K562 (cell line): Measurements from ENCODE around the gene FCAR. TPM values are rescaled to one million over a fixed set of nuclear protein-coding genes. Genes with fewer than 3 reads are reported as not detected.
"Not testable (repeated sequence)": the region's sequence is repeated elsewhere in the genome, so short reads cannot be mapped to it uniquely, and the experiment has no call there.

ENCODE experiments used
- ATAC-seq: fragments of 200-7000 bp; cut with Tn5 transposase; 3 replicates; pipeline ENCODE4 v1.9.1; 2020; ENCODE audit warnings: moderate library complexity
- BruUV-seq: library from RNA; stranded (reverse); fragments of 400-500 nt; replicated peaks from 2 replicates; lab custom pipeline; 2021; lab: Mats Ljungman, UMichigan
- CTCF ChIA-PET: fragments of 300-600 bp; formaldehyde crosslinking; extraction: SDS; loops from one replicate; lab custom pipeline; 2021; ENCODE audit warnings: low intra/inter-chr PET ratio; lab: Yijun Ruan, JAX
- POLR2A ChIA-PET: fragments of 300-600, 350-650 bp; sonication (Branson Sonifier 250); formaldehyde crosslinking; extraction: SDS; loops from one replicate; lab custom pipeline; 2021; ENCODE audit warnings: antibody characterized with exemption, inconsistent platforms; lab: Yijun Ruan, JAX
- DNase-seq, 4 experiments: peaks; one replicate each; pipeline versions ENCODE4 v3.0.0 to v3.0.0-alpha.2; 2011 to 2018; ENCODE audit warnings: low spot score in 3 of 4, mixed read lengths in 3 of 4; ENCODE audit errors: extremely low read depth in 1 of 4
- FAIRE-seq: peaks from 2 replicates; lab custom pipeline; 2011; peaks lifted over from hg19 to GRCh38; lab: Jason Lieb, UNC
- H2AFZ ChIP-seq: 2 replicates; pipeline ENCODE4 v1.6.0; 2011; ENCODE audit warnings: low read depth, low read length, control low read depth, inconsistent platforms
- H3K27ac ChIP-seq: fragments of 200-600 bp; 3 replicates; pipeline ENCODE4 v1.8.0; 2011; ENCODE audit warnings: low read depth, mild to moderate bottlenecking, control low read depth, inconsistent platforms, low read length, moderate library complexity, mixed read lengths; ENCODE audit errors: extremely low read depth
- H3K27me3 ChIP-seq, 2 experiments: fragments of 300-600 bp in 1 of 2; 2 replicates in 1 of 2; 3 replicates in 1 of 2; pipeline versions ENCODE4 v1.6.0 to v1.8.0; 2011; ENCODE audit warnings: inconsistent platforms in 2 of 2, low read length in 2 of 2, mild to moderate bottlenecking in 1 of 2, mixed read lengths in 1 of 2, moderate library complexity in 1 of 2; ENCODE audit not compliant: control insufficient read depth in 2 of 2, insufficient read depth in 2 of 2
- H3K36me3 ChIP-seq: fragments of 300-600 bp; 3 replicates; pipeline ENCODE4 v1.8.0; 2011; ENCODE audit warnings: mild to moderate bottlenecking, low read length, inconsistent platforms; ENCODE audit not compliant: control insufficient read depth, insufficient read depth
- H3K4me1 ChIP-seq, 2 experiments: fragments of 200-600 bp in 1 of 2; replicated peaks in 1 of 2; 2 replicates in 1 of 2; 3 replicates in 1 of 2; pipeline versions ENCODE4 v1.5.1 to v1.8.0; 2011; ENCODE audit warnings: inconsistent platforms in 2 of 2, low read length in 2 of 2, mild to moderate bottlenecking in 1 of 2, mixed read lengths in 1 of 2, moderate library complexity in 1 of 2; ENCODE audit not compliant: control insufficient read depth in 2 of 2, insufficient read depth in 2 of 2
- H3K4me2 ChIP-seq: 2 replicates; pipeline ENCODE4 v1.6.1; 2011; ENCODE audit warnings: low read length, control low read depth, inconsistent platforms, mixed read lengths; ENCODE audit not compliant: insufficient read depth
- H3K4me3 ChIP-seq: fragments of 200-600 bp; sonication (generic), shearing (Covaris generic); 2 replicates; pipeline ENCODE4 v1.5.1; 2016; ENCODE audit warnings: control low read depth, inconsistent platforms
- H3K79me2 ChIP-seq: fragments of 200-600 bp; 3 replicates; pipeline ENCODE4 v1.8.0; 2011; ENCODE audit warnings: low read length, inconsistent platforms; ENCODE audit not compliant: control insufficient read depth, insufficient read depth
- H3K9ac ChIP-seq, 2 experiments: 2 replicates each; pipeline versions ENCODE4 v1.6.0 to v1.6.1; 2011; ENCODE audit warnings: low read depth in 2 of 2, low read length in 2 of 2, control low read depth in 1 of 2, inconsistent platforms in 1 of 2, mild to moderate bottlenecking in 1 of 2, mixed read lengths in 1 of 2; ENCODE audit not compliant: insufficient read depth in 1 of 2
- H3K9me1 ChIP-seq: one replicate; pipeline ENCODE4 v1.6.0; 2011; ENCODE audit warnings: inconsistent platforms, mild to moderate bottlenecking, low read length, moderate library complexity; ENCODE audit not compliant: control insufficient read depth, insufficient read depth
- H3K9me3 ChIP-seq: replicated peaks from 2 replicates; pipeline ENCODE4 v1.5.1; 2011; ENCODE audit warnings: low read depth, low read length, inconsistent platforms; ENCODE audit not compliant: control insufficient read depth, insufficient read depth
- H4K20me1 ChIP-seq: replicated peaks from 2 replicates; pipeline ENCODE4 v1.6.1; 2011; ENCODE audit warnings: low read length, inconsistent platforms, mixed read lengths; ENCODE audit not compliant: control insufficient read depth, insufficient read depth
- MXI1 ChIP-seq: IDR thresholded peaks from 2 replicates; pipeline ENCODE4 v1.6.1; 2011; ENCODE audit warnings: low read depth, mild to moderate bottlenecking, improper control_type of control experiment, low read length
- NFRKB ChIP-seq: fragments of 450-650 bp; IDR thresholded peaks from 2 replicates; pipeline ENCODE4 v1.6.1; 2016; ENCODE audit warnings: low read depth
- PHF20 ChIP-seq: fragments of 450-650 bp; IDR thresholded peaks from 2 replicates; pipeline ENCODE4 v1.6.1; 2018; ENCODE audit not compliant: partially characterized antibody
- WGBS: fragments of 100-300 bp; shearing (Covaris generic); methylation state at CpG from one replicate; pipeline ENCODE4 v1.1.6; 2016; ENCODE audit warnings: low coverage, mixed read lengths; ENCODE audit not compliant: insufficient coverage; ENCODE audit errors: missing lambda C conversion rate; 5-methylcytosine and 5-hydroxymethylcytosine counted together
- in situ Hi-C: fragments of 300-500 bp; cut with MboI; formaldehyde crosslinking; loops from 4 replicates; pipeline ENCODE4 v1.15.0; 2018; ENCODE audit warnings: inconsistent platforms, mixed read lengths
- intact Hi-C: fragments of 100-400 bp; cut with micrococcal nuclease; formaldehyde crosslinking; loops from 2 replicates; pipeline ENCODE4 v1.14.2; 2022
- polyA plus RNA-seq, 8 experiments: library from polyadenylated mRNA; depleted of rRNA in 4 of 8; stranded (reverse) in 5 of 8; unstranded in 3 of 8; fragments of >200 nt; fragmentation: Nextera tagmentation in 2 of 8; fragmentation: Illumina TruSeq in 1 of 8; extraction: Ambion mirVana in 2 of 8; extraction: Trizol in 1 of 8; gene quantifications; 2 replicates each; pipeline versions ENCODE4 v1.2.1 to v1.2.3, GENCODE V29; 2011 to 2014; ENCODE audit warnings: inconsistent platforms in 1 of 8, missing spikeins in 1 of 8
- total RNA-seq, 7 experiments: library from RNA; depleted of rRNA in 6 of 7; stranded (reverse); fragments of >200 nt in 6 of 7; fragmentation: Illumina TruSeq in 2 of 7; extraction: Trizol in 2 of 7; gene quantifications; 2 replicates each; pipeline versions ENCODE4 v1.2.1 to v1.2.3, GENCODE V29; 2011 to 2021; ENCODE audit warnings: low replicate concordance in 1 of 7

The FCAR gene
- total and polyA plus RNA-seq, 9 of the 15 experiments (the other 6 are each of a cell fraction or from before 2014, with no cell fraction given) = not detected

- CTCF ChIA-PET = no interaction called here
- 71% methylated on average over 6 of the region's 6 CpGs for WGBS
- H3K9me1 ChIP-seq = no peaks in the 10 kb centered on the region
- DNase-seq = no peak
- no peak overlapping the region for H3K9ac ChIP-seq
- peaks cover 14 to 19% of the 10 kb centered on the region in 2 experiments; a peak in 4 of 5 replicates for H3K4me1 ChIP-seq
- H3K4me3 ChIP-seq = no peak overlapping the region
- H3K27ac ChIP-seq = no peak overlapping the region
- H2AFZ ChIP-seq = no peak overlapping the region
- in situ Hi-C loops = no loop called here
- no peaks in the 10 kb centered on the region for H3K9me3 ChIP-seq
- no peaks in the 10 kb centered on the region for H4K20me1 ChIP-seq
- no peak for ATAC-seq
- peak; percentile 79 for TF ChIP-seq PHF20
- TF ChIP-seq NFRKB = peak; percentile 72; the same call in 1 of the 2 replicates
- TF ChIP-seq MXI1 = no peak
- intact Hi-C loops = no loop called here
- no peak overlapping the region for H3K4me2 ChIP-seq
- no peak for FAIRE-seq
- no peaks in the 10 kb centered on the region for H3K36me3 ChIP-seq
- POLR2A ChIA-PET = no interaction called here
- no peaks in the 10 kb centered on the region for H3K79me2 ChIP-seq
- BruUV-seq = no TSS peak
- H3K27me3 ChIP-seq = no peaks in the 10 kb centered on the region
Observed at GRCh38 chr19:54903303-54903702, 29.3 kb downstream of the FCAR start.

DNA sequence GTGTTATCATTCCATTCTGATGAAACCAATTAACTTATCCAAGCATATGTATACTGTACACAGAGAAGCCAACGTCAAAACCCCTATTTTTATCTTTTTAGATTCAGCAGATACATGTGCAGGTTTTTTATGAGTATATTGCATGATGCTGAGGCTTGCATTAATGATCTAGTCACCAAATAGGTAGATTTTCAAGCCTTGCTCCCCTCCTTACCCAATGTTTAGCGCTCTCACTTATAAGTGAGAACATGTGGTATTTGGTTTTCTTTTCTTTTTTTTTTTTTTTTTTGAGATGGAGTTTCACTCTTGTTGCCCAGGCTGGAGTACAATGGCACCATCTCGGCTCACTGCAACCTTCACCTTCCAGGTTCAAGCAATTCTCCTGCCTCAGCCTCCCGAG lies 30.2 kb downstream of the FCAR start:
- H3K9me1 ChIP-seq, DNase-seq, POLR2A ChIA-PET, H4K20me1 ChIP-seq, intact Hi-C loops, ATAC-seq, H3K4me3 ChIP-seq, FAIRE-seq, H2AFZ ChIP-seq, H3K9me3 ChIP-seq, H3K36me3 ChIP-seq, H3K9ac ChIP-seq, H3K79me2 ChIP-seq, H3K27ac ChIP-seq, CTCF ChIA-PET, in situ Hi-C loops, H3K27me3 ChIP-seq, BruUV-seq, H3K4me2 ChIP-seq: not testable (repeated sequence)
- H3K4me1 ChIP-seq = peaks cover 19 to 22% of the 10 kb centered on the region in 2 experiments; a peak in 4 of 5 replicates
- WGBS = 36% methylated on average over 3 of the region's 4 CpGs
